IMR-90 (cell line): ENCODE results near the gene THEM4. TPM values are rescaled to one million over a fixed set of nuclear protein-coding genes. Genes with fewer than 3 reads are reported as not detected.

Experiments
- ATAC-seq: fragments of 200-7000 bp; cut with Tn5 transposase; 2 replicates; pipeline ENCODE4 v1.9.1; 2020; ENCODE audit warnings: low read depth, mild to moderate bottlenecking, moderate library complexity
- BruUV-seq: library from RNA; stranded (reverse); fragments of 400-500 nt; replicated peaks from 2 replicates; lab custom pipeline; 2021; lab: Mats Ljungman, UMichigan
- CTCF ChIA-PET: fragments of 300-600 bp; formaldehyde crosslinking; extraction: SDS; loops from one replicate; lab custom pipeline; 2021; ENCODE audit warnings: antibody characterized with exemption; lab: Yijun Ruan, JAX
- POLR2A ChIA-PET: fragments of 300-600 bp; sonication (Branson Sonifier 250); formaldehyde crosslinking; loops from one replicate; lab custom pipeline; 2022; ENCODE audit warnings: antibody characterized with exemption; ENCODE audit not compliant: unreplicated experiment; lab: Charles Lee
- DNase-seq: peaks from one replicate; pipeline ENCODE4 v3.0.0; 2013
- H2AFZ ChIP-seq: replicated peaks from 2 replicates; pipeline ENCODE3; 2013; ENCODE audit warnings: low read length, mild to moderate bottlenecking; ENCODE audit not compliant: poor library complexity
- H2AK5ac ChIP-seq: 2 replicates; pipeline ENCODE4 v1.6.1; 2013; ENCODE audit warnings: low read depth, low read length, inconsistent platforms
- H2AK9ac ChIP-seq: replicated peaks from 2 replicates; pipeline ENCODE3; 2013; ENCODE audit warnings: mild to moderate bottlenecking, low read depth, low read length, moderate library complexity; ENCODE audit not compliant: poor library complexity
- H2BK120ac ChIP-seq: 2 replicates; pipeline ENCODE4 v1.6.1; 2013; ENCODE audit warnings: low read depth, low read length, inconsistent platforms
- H2BK15ac ChIP-seq: 3 replicates; pipeline ENCODE4 v1.6.1; 2013; ENCODE audit warnings: low read depth, low read length, inconsistent platforms
- H2BK20ac ChIP-seq: 2 replicates; pipeline ENCODE4 v1.6.1; 2013; ENCODE audit warnings: low read depth, mild to moderate bottlenecking, inconsistent platforms, low read length, moderate library complexity
- H2BK5ac ChIP-seq: 2 replicates; pipeline ENCODE4 v1.6.1; 2013; ENCODE audit warnings: mild to moderate bottlenecking, low read depth, low read length, inconsistent platforms; ENCODE audit not compliant: poor library complexity, severe bottlenecking
- H3K14ac ChIP-seq: replicated peaks from 2 replicates; pipeline ENCODE4 v1.6.1; 2013; ENCODE audit warnings: low read depth, low read length, inconsistent platforms
- H3K18ac ChIP-seq: 2 replicates; pipeline ENCODE4 v1.6.1; 2013; ENCODE audit warnings: low read depth, low read length, control low read depth
- H3K23ac ChIP-seq: 2 replicates; pipeline ENCODE4 v1.6.1; 2013; ENCODE audit warnings: low read depth, low read length, inconsistent platforms
- H3K27ac ChIP-seq: 2 replicates; pipeline ENCODE4 v1.5.1; 2013; ENCODE audit warnings: mild to moderate bottlenecking, control low read depth, low read length; ENCODE audit not compliant: insufficient read depth
- H3K27me3 ChIP-seq: 2 replicates; pipeline ENCODE4 v1.6.1; 2013; ENCODE audit warnings: low read length; ENCODE audit not compliant: control insufficient read depth, insufficient read depth
- H3K36me3 ChIP-seq: 2 replicates; pipeline ENCODE4 v1.6.1; 2013; ENCODE audit warnings: low read length, mixed read lengths; ENCODE audit not compliant: control insufficient read depth, insufficient read depth
- H3K4ac ChIP-seq: 2 replicates; pipeline ENCODE4 v1.6.1; 2013; ENCODE audit warnings: low read depth, low read length, inconsistent platforms
- H3K4me1 ChIP-seq: 2 replicates; pipeline ENCODE4 v1.6.1; 2013; ENCODE audit warnings: low read length, mixed read lengths; ENCODE audit not compliant: control insufficient read depth, insufficient read depth
- H3K4me2 ChIP-seq: 2 replicates; pipeline ENCODE4 v1.6.1; 2013; ENCODE audit warnings: low read depth, mild to moderate bottlenecking, control low read depth, low read length, moderate library complexity
- H3K4me3 ChIP-seq: 2 replicates; pipeline ENCODE4 v1.5.1; 2013; ENCODE audit warnings: low read depth, mild to moderate bottlenecking, control low read depth, low read length, moderate library complexity; ENCODE audit not compliant: insufficient read depth
- H3K56ac ChIP-seq: 2 replicates; pipeline ENCODE4 v1.6.1; 2013; ENCODE audit warnings: low read length, inconsistent platforms; ENCODE audit not compliant: insufficient read depth; ENCODE audit errors: extremely low read depth
- H3K79me1 ChIP-seq, 2 experiments: 2 replicates each; pipeline ENCODE4 v1.6.1; 2013; ENCODE audit warnings: low read length in 2 of 2, inconsistent platforms in 1 of 2, low read depth in 1 of 2
- H3K9ac ChIP-seq: 2 replicates; pipeline ENCODE4 v1.6.1; 2013; ENCODE audit warnings: low read depth, low read length, control low read depth
- H3K9me1 ChIP-seq: 2 replicates; pipeline ENCODE4 v1.6.1; 2013; ENCODE audit warnings: low read length, inconsistent platforms; ENCODE audit not compliant: insufficient read depth
- H3K9me3 ChIP-seq: 2 replicates; pipeline ENCODE4 v1.6.1; 2013; ENCODE audit warnings: low read length; ENCODE audit not compliant: control insufficient read depth, insufficient read depth
- H4K20me1 ChIP-seq: 2 replicates; pipeline ENCODE4 v1.6.1; 2013; ENCODE audit warnings: low read length, inconsistent platforms; ENCODE audit not compliant: insufficient read depth
- H4K5ac ChIP-seq: 2 replicates; pipeline ENCODE4 v1.6.1; 2013; ENCODE audit warnings: mild to moderate bottlenecking, low read depth, low read length, control low read depth
- H4K8ac ChIP-seq, 2 experiments: 2 replicates each; pipeline ENCODE4 v1.6.1; 2013; ENCODE audit warnings: low read depth in 2 of 2, low read length in 2 of 2, control low read depth in 1 of 2, inconsistent platforms in 1 of 2
- H4K91ac ChIP-seq: 2 replicates; pipeline ENCODE4 v1.6.1; 2013; ENCODE audit warnings: low read depth, low read length, inconsistent platforms; ENCODE audit not compliant: insufficient read depth
- BHLHE40 ChIP-seq: fragments of 150-350 bp; IDR thresholded peaks from 2 replicates; pipeline ENCODE4 v1.6.1; 2016; ENCODE audit warnings: mild to moderate bottlenecking, low read depth, low read length
- CEBPB ChIP-seq: IDR thresholded peaks from 2 replicates; pipeline ENCODE4 v1.6.1; 2012; ENCODE audit warnings: low read depth, low read length, improper control_type of control experiment
- CHD1 ChIP-seq: IDR thresholded peaks from 2 replicates; pipeline ENCODE4 v1.6.1; 2012; ENCODE audit warnings: low read depth, low read length, improper control_type of control experiment
- CTCF ChIP-seq: conservative IDR thresholded peaks from 2 replicates; pipeline ENCODE4 v1.5.1; 2012; ENCODE audit warnings: mild to moderate bottlenecking, low read depth, low read length, improper control_type of control experiment
- MAFK ChIP-seq: IDR thresholded peaks from 2 replicates; pipeline ENCODE4 v1.6.1; 2012; ENCODE audit warnings: low read depth, low read length, improper control_type of control experiment
- MAZ ChIP-seq: IDR thresholded peaks from 2 replicates; pipeline ENCODE4 v1.6.1; 2012; ENCODE audit warnings: low read depth, mild to moderate bottlenecking, low read length, improper control_type of control experiment, moderate library complexity, borderline replicate concordance
- MXI1 ChIP-seq: IDR thresholded peaks from 2 replicates; pipeline ENCODE4 v1.6.1; 2012; ENCODE audit warnings: low read depth, mild to moderate bottlenecking, low read length, moderate library complexity, borderline replicate concordance
- NFE2L2 ChIP-seq: fragments of 150-350 bp; IDR thresholded peaks from 2 replicates; pipeline ENCODE4 v1.6.1; 2016; ENCODE audit warnings: low read depth, mild to moderate bottlenecking, low read length
- POLR2A ChIP-seq: IDR thresholded peaks from 2 replicates; pipeline ENCODE4 v1.6.1; 2012; ENCODE audit warnings: mild to moderate bottlenecking, low read depth, low read length
- RAD21 ChIP-seq: IDR thresholded peaks from 2 replicates; pipeline ENCODE4 v1.6.1; 2012; ENCODE audit warnings: low read length, improper control_type of control experiment
- RCOR1 ChIP-seq: IDR thresholded peaks from 2 replicates; pipeline ENCODE4 v1.6.1; 2012; ENCODE audit warnings: mild to moderate bottlenecking, low read length, improper control_type of control experiment; ENCODE audit not compliant: insufficient replicate concordance
- RFX5 ChIP-seq: IDR thresholded peaks from 2 replicates; pipeline ENCODE4 v1.8.0; 2012; ENCODE audit warnings: low read depth, mild to moderate bottlenecking, low read length, moderate library complexity
- SMC3 ChIP-seq: fragments of 150-350 bp; IDR thresholded peaks from 2 replicates; pipeline ENCODE4 v1.6.1; 2016; ENCODE audit warnings: low read depth, mild to moderate bottlenecking, antibody characterized with exemption, low read length, moderate library complexity
- WGBS, 2 experiments: methylation state at CpG; one replicate each; pipeline versions ENCODE4 v1.1.5 to v1.1.7; 2013; ENCODE audit warnings: missing lambda C conversion rate in 2 of 2; ENCODE audit not compliant: insufficient read length in 1 of 2; ENCODE audit errors: extremely low coverage in 2 of 2; 5-methylcytosine and 5-hydroxymethylcytosine counted together
- dilution Hi-C: fragments of 300-500 bp; cut with HindIII; formaldehyde crosslinking; loops from one replicate; pipeline ENCODE4 v1.14.3; 2018; ENCODE audit warnings: low sequenced_read_pairs; ENCODE audit not compliant: unreplicated experiment
- in situ Hi-C: fragments of 300-500 bp; cut with MboI; formaldehyde crosslinking; loops from 3 replicates; pipeline ENCODE4 v1.14.3; 2019; ENCODE audit warnings: low sequenced_read_pairs, inconsistent platforms, mixed read lengths
- intact Hi-C: fragments of 100-400 bp; cut with micrococcal nuclease; formaldehyde crosslinking; loops from 2 replicates; pipeline ENCODE4 v1.10.0; 2022
- polyA plus RNA-seq, 3 experiments: library from polyadenylated mRNA; depleted of rRNA; stranded (reverse); fragments of >200 nt; gene quantifications; 2 replicates each; pipeline ENCODE4 v1.2.3, GENCODE V29; 2012; ENCODE audit warnings: low replicate concordance in 1 of 3
- total RNA-seq: library from RNA; depleted of rRNA; stranded (reverse); fragments of >200 nt; gene quantifications from 2 replicates; pipeline ENCODE4 v1.2.3, GENCODE V29; 2012
- TF ChIP-seq, protein P1 (sequence below): fragments of 150-350 bp; IDR thresholded peaks from 2 replicates; pipeline ENCODE4 v1.6.1; 2017; ENCODE audit warnings: mild to moderate bottlenecking, antibody characterized with exemption, low read length, low read depth
- TF ChIP-seq, protein P2 (sequence below): fragments of 150-350 bp; IDR thresholded peaks from 2 replicates; pipeline ENCODE4 v1.6.1; 2016; ENCODE audit warnings: low read depth, mild to moderate bottlenecking, low read length, moderate library complexity, borderline replicate concordance

THEM4 gene
- total and polyA plus RNA-seq, 2 of the 4 experiments (the other 2 are of a cell fraction): 7.3 to 15.7 TPM

DNA sequence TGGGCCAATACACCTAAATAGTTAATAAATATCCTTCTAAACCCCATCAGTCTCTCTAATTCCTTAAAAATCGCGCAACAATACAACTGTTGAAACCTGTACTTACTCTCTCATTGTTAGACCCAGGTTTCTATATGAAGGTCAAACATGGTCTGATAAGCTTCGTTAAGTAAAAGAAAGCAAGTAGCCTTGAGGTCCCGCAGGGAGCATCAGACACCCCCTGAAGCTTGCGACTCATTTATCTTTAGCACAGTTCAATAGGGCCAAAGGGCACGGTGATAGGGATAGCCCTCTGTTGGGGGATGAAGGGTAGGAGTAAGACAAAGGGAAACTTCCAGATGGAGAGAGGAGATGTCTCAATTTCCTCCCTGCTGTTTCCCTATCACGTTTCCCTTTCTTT lies 27.3 kb upstream of the THEM4 start:
- dilution Hi-C loops (no loop called here), in situ Hi-C loops (no loop called here), intact Hi-C loops (loop anchor here (10.0 kb wide), 1 partner anchor 248 kb away; no protein-coding TSS in a partner anchor)
- Histone ChIP-seq H3K4ac (no peak overlapping the region), H3K4me1 (peaks cover 2% of the 10 kb centered on the region), H3K4me2 (no peak overlapping the region), H3K9me1 (peaks cover 2% of the 10 kb centered on the region; the same call in 1 of the 2 replicates), H2AK5ac (no peak overlapping the region), H3K79me1 (no peaks in the 10 kb centered on the region), H2AK9ac (no peak overlapping the region), H3K18ac (no peak overlapping the region), H3K9me3 (no peaks in the 10 kb centered on the region), H3K27me3 (peaks cover 5% of the 10 kb centered on the region), H3K36me3 (no peaks in the 10 kb centered on the region), H3K9ac (no peak overlapping the region), H2BK20ac (no peak overlapping the region), H2BK5ac (no peak overlapping the region), H4K20me1 (no peaks in the 10 kb centered on the region), H2AFZ (peak overlapping the region; percentile 34), H4K5ac (no peak overlapping the region; the same call in 1 of the 2 replicates), H3K27ac (no peak overlapping the region), H4K91ac (no peak overlapping the region), H4K8ac (no peak overlapping the region), H3K23ac (no peak overlapping the region; the same call in 1 of the 2 replicates), H2BK120ac (no peak overlapping the region), H3K56ac (no peak overlapping the region), H3K14ac (no peak overlapping the region), H3K4me3 (no peak overlapping the region), H2BK15ac (no peak overlapping the region)
- TF ChIP-seq, protein P1, sequence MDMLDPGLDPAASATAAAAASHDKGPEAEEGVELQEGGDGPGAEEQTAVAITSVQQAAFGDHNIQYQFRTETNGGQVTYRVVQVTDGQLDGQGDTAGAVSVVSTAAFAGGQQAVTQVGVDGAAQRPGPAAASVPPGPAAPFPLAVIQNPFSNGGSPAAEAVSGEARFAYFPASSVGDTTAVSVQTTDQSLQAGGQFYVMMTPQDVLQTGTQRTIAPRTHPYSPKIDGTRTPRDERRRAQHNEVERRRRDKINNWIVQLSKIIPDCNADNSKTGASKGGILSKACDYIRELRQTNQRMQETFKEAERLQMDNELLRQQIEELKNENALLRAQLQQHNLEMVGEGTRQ: no peak
- no peak for TF ChIP-seq RFX5
- no peak for TF ChIP-seq CHD1
- no peak for TF ChIP-seq RCOR1
- TF ChIP-seq CEBPB: no peak
- TF ChIP-seq MAFK: no peak
- no peak for TF ChIP-seq MXI1
- TF ChIP-seq MAZ: no peak
- no peak for TF ChIP-seq BHLHE40
- no peak for TF ChIP-seq POLR2A
- no peak for TF ChIP-seq SMC3
- no peak for TF ChIP-seq RAD21
- no peak for TF ChIP-seq NFE2L2
- no peak for TF ChIP-seq CTCF
- TF ChIP-seq, protein P2, sequence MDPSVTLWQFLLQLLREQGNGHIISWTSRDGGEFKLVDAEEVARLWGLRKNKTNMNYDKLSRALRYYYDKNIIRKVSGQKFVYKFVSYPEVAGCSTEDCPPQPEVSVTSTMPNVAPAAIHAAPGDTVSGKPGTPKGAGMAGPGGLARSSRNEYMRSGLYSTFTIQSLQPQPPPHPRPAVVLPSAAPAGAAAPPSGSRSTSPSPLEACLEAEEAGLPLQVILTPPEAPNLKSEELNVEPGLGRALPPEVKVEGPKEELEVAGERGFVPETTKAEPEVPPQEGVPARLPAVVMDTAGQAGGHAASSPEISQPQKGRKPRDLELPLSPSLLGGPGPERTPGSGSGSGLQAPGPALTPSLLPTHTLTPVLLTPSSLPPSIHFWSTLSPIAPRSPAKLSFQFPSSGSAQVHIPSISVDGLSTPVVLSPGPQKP: no peak
- POLR2A ChIA-PET: no interaction called here
- BruUV-seq: no TSS peak
- ATAC-seq: no peak
- 100% methylated on average over 2 of the region's 7 CpGs; no CpG with 5 or more reads in 1 of the 2 experiments for WGBS, 2 experiments
- CTCF ChIA-PET: interaction anchor here (0.7 to 4.0 kb wide), 4 partner anchors 16 to 65 kb away, joined by 3 to 25 read pairs (median 4); no protein-coding TSS in a partner anchor
- no peak for DNase-seq
